ENCODE results near the gene SAT2. TPM values are rescaled to one million over a fixed set of nuclear protein-coding genes. Genes with fewer than 3 reads are reported as not detected.

The SAT2 gene
- total RNA-seq, 1 experiment from 2014 or later = 52.0 TPM

DNA sequence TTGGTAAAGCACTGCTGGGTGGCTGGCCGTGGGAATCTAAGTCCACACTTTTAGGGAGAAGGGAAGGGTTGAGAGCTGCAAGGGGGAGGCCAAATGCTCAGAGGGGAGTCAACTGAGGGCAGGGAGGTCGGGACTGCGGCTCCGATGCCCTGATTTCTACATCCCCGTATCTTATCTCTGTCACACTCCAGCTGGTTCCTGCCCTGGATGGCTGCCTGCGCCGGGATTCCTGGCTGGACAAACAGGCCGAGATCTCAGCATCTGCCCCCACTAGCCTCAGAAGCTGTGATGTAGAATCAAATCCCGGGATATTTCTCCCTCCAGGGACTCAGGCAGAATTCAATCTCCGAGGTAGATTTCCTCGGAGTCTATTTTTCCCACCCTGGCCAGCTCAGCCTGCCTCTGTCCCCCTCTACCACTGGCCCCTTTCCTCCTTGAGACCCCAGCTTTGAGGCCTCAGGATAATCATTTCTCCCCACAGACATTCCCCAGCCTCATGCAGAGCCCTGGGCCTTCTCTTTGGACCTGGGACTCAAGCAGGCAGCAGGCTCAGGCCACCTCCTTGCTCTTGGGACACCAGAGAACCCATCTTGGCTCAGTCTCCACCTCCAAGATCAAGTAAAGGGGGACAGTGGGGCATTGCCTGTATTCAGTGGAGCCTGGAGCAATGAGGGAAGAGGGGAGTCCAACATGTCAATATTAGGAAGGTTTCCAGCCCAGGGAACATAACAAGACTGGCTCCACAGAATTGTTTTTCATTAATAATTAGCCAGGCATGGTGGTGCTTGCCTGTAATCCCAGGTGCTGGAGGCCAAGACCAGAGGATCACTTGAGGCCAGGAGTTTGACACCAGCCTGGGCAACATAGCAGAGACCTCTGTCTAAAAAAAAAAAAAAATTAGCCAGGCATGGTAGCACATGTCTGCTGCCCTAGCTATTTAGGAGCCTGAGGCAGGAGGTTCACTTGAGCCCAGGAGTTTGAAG lies 4.1 kb upstream of the SAT2 start:
- Histone ChIP-seq H3K27ac (no peak overlapping the region), H3K4me1 (replicated peaks; ENCODE audit: insufficient read depth) (peaks cover 1% of the 10 kb centered on the region; the same call in 1 of the 2 replicates), H3K79me2 (ENCODE audit: low read depth) (no peaks in the 10 kb centered on the region), H3K4me3 (no peak overlapping the region), H2AFZ (no peak overlapping the region), H3K9me2 (ENCODE audit: insufficient read depth) (no peaks in the 10 kb centered on the region), H3K36me3 (ENCODE audit: low read depth) (no peaks in the 10 kb centered on the region), H3K4me2 (no peak overlapping the region), H3K9me3 (ENCODE audit: insufficient read depth, low read depth) (no peaks in the 10 kb centered on the region), H3K27me3 (ENCODE audit: insufficient read depth, low read depth) (no peaks in the 10 kb centered on the region), H3F3A (ENCODE audit: insufficient read depth, low read depth) (no peaks in the 10 kb centered on the region), H4K20me1 (ENCODE audit: insufficient read depth) (no peaks in the 10 kb centered on the region)
- DNase-seq = no peak
- no TSS peak for BruUV-seq (replicated peaks)
- POLR2A ChIA-PET (ENCODE audit: unreplicated experiment) = no interaction called here
- TF ChIP-seq, protein P1, sequence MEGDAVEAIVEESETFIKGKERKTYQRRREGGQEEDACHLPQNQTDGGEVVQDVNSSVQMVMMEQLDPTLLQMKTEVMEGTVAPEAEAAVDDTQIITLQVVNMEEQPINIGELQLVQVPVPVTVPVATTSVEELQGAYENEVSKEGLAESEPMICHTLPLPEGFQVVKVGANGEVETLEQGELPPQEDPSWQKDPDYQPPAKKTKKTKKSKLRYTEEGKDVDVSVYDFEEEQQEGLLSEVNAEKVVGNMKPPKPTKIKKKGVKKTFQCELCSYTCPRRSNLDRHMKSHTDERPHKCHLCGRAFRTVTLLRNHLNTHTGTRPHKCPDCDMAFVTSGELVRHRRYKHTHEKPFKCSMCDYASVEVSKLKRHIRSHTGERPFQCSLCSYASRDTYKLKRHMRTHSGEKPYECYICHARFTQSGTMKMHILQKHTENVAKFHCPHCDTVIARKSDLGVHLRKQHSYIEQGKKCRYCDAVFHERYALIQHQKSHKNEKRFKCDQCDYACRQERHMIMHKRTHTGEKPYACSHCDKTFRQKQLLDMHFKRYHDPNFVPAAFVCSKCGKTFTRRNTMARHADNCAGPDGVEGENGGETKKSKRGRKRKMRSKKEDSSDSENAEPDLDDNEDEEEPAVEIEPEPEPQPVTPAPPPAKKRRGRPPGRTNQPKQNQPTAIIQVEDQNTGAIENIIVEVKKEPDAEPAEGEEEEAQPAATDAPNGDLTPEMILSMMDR (conservative IDR thresholded peaks at IDR 0.05) = no peak
- no peak for TF ChIP-seq EZH2 (IDR thresholded peaks at IDR 0.05; ENCODE audit: low read depth)
- intact Hi-C loops (cut with micrococcal nuclease; ENCODE audit: unreplicated experiment) = loop anchor here (5.0 kb wide), 1 partner anchor 56 kb away; the partner anchor contains the start of genes TP53 and WRAP53
- CTCF ChIA-PET = interaction anchor here (1.2 kb wide), 2 partner anchors 56 to 586 kb away, joined by 3 to 8 read pairs; partner anchors contain the start of genes TP53 and WRAP53

DNA sequence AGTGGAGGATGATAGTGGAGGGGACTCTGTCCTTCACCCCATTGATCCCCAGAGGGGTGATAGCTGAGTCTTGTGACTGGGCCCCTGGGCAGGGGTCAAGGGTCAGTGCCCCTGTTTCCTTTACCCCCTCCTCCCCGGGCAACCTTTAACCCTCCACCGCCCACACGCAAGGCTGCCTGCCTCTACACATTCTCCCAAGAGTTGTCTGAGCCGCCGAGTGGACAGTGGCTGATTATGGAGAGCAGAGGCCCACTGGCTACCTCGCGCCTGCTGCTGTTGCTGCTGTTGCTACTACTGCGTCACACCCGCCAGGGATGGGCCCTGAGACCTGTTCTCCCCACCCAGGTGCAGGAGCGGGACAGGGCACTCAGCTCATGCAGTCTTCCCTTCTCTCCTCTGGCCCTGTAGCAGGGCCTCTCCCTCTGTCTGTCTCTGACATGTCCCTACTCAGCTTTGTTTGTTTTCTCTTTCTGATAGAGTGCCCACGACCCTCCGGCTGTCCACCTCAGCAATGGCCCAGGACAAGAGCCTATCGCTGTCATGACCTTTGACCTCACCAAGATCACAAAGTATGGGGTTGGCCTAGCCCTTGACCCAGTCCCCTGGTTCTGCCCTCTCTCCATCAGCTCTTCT lies 2.4 kb upstream of the SAT2 start, which contains the start of gene SHBG:
TSS of gene SHBG (plus strand) at position 197 of the 633 bp plus-strand sequence. CDS start at position 235, 38 bp downstream.
- no peak within 1 kb of the TSS for H3K4me3 ChIP-seq
- no peaks in the 10 kb centered on the region for H3K9me3 ChIP-seq (ENCODE audit: insufficient read depth, low read depth)
- H3K4me1 ChIP-seq (replicated peaks; ENCODE audit: insufficient read depth) = peaks cover 4% of the 10 kb centered on the region; the same call in 1 of the 2 replicates
- no peaks in the 10 kb centered on the region for H3K36me3 ChIP-seq (ENCODE audit: low read depth)
- H3K4me2 ChIP-seq = no peak within 1 kb of the TSS
- H3K27me3 ChIP-seq (ENCODE audit: insufficient read depth, low read depth) = no peaks in the 10 kb centered on the region
- ChIA-PET CTCF (interaction anchor here (0.7 kb wide), 1 partner anchor 21 kb away, joined by 4 read pairs; no protein-coding TSS in a partner anchor), POLR2A (ENCODE audit: unreplicated experiment) (interaction anchor here (0.6 kb wide), 2 partner anchors 57 to 58 kb away, joined by 3 to 8 read pairs; no protein-coding TSS in a partner anchor)
- no peaks in the 10 kb centered on the region for H3F3A ChIP-seq (ENCODE audit: insufficient read depth, low read depth)
- no TSS peak for BruUV-seq (replicated peaks)
- no peak for TF ChIP-seq EZH2 (IDR thresholded peaks at IDR 0.05; ENCODE audit: low read depth)
- TF ChIP-seq, protein P1 (conservative IDR thresholded peaks at IDR 0.05) = no peak
- H3K9me2 ChIP-seq (ENCODE audit: insufficient read depth) = no peaks in the 10 kb centered on the region
- H2AFZ ChIP-seq = no peak within 1 kb of the TSS
- intact Hi-C loops (cut with micrococcal nuclease; ENCODE audit: unreplicated experiment) = loop anchor here (5.0 kb wide), 1 partner anchor 57 kb away; the partner anchor contains the start of genes TP53 and WRAP53
- H3K79me2 ChIP-seq (ENCODE audit: low read depth) = no peaks in the 10 kb centered on the region
- no peaks in the 10 kb centered on the region for H4K20me1 ChIP-seq (ENCODE audit: insufficient read depth)
- no peak for DNase-seq
- H3K27ac ChIP-seq = no peak within 1 kb of the TSS

DNA sequence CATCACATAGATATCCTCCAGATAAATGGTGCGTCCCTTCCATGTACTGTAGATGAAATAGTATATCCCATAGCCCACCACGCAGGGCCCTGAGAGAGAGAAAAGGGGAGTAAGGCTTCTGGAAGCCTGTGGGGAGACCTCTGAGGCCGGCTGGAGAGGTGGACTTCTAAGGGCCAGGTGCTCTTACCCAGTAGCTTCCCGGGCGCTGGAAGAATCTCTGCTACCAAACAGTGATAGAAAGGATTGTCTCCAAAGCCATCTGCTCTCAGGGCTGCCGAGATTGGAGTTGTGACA lies 718 bp downstream of the SAT2 start:
- no peaks in the 10 kb centered on the region for H3K79me2 ChIP-seq (ENCODE audit: low read depth)
- H3K9me2 ChIP-seq (ENCODE audit: insufficient read depth) = no peaks in the 10 kb centered on the region
- peak overlapping the region; percentile 81 for H3K4me2 ChIP-seq
- no peaks in the 10 kb centered on the region for H3K36me3 ChIP-seq (ENCODE audit: low read depth)
- BruUV-seq (replicated peaks) = TSS peak; percentile 73
- ChIA-PET CTCF (interaction anchor here (1.1 to 1.3 kb wide), 2 partner anchors 15 to 61 kb away, joined by 4 read pairs; partner anchors contain the start of genes TP53 and WRAP53), POLR2A (ENCODE audit: unreplicated experiment) (interaction anchor here (0.6 to 1.5 kb wide), 3 partner anchors 12 to 36 kb away, joined by 7 to 9 read pairs (median 7); partner anchors contain the start of gene SOX15)
- peak overlapping the region; percentile 89 for H2AFZ ChIP-seq
- no peaks in the 10 kb centered on the region for H3F3A ChIP-seq (ENCODE audit: insufficient read depth, low read depth)
- no peaks in the 10 kb centered on the region for H3K9me3 ChIP-seq (ENCODE audit: insufficient read depth, low read depth)
- no peak overlapping the region for H3K27ac ChIP-seq
- peak in 1 of 2 experiments; percentile 15 for DNase-seq
- H3K4me1 ChIP-seq (replicated peaks; ENCODE audit: insufficient read depth) = peaks cover 4% of the 10 kb centered on the region; the same call in 1 of the 2 replicates
- intact Hi-C loops (cut with micrococcal nuclease; ENCODE audit: unreplicated experiment) = no loop called here
- TF ChIP-seq, protein P1 (conservative IDR thresholded peaks at IDR 0.05) = no peak
- no peak for TF ChIP-seq EZH2 (IDR thresholded peaks at IDR 0.05; ENCODE audit: low read depth)
- no peaks in the 10 kb centered on the region for H3K27me3 ChIP-seq (ENCODE audit: insufficient read depth, low read depth)
- peak overlapping the region; percentile 79 for H3K4me3 ChIP-seq
- no peaks in the 10 kb centered on the region for H4K20me1 ChIP-seq (ENCODE audit: insufficient read depth)

All from PC-9 (cell line).